Fibroblast of lung (primary cell): ENCODE data around the gene ANKRD24. TPM values are rescaled to one million over a fixed set of nuclear protein-coding genes. Genes with fewer than 3 reads are reported as not detected.
"Not testable (repeated sequence)": the region's sequence is repeated elsewhere in the genome, so short reads cannot be mapped to it uniquely, and the experiment has no call there.

Source experiments
- DNase-seq, 2 donors: peaks; one replicate each; pipeline versions ENCODE4 v3.0.0 to v3.0.0-alpha.2; 2010; ENCODE audit warnings: low read depth in 2 of 2
- H2AFZ ChIP-seq: 2 replicates; pipeline ENCODE4 v1.5.1; 2012; ENCODE audit warnings: low read length, control low read depth, inconsistent platforms
- H3K27ac ChIP-seq: 2 replicates; pipeline ENCODE4 v1.5.1; 2011; ENCODE audit warnings: low read length, control low read depth; ENCODE audit not compliant: insufficient read depth
- H3K27me3 ChIP-seq: 2 replicates; pipeline ENCODE4 v1.5.1; 2011; ENCODE audit warnings: mild to moderate bottlenecking, low read length; ENCODE audit not compliant: control insufficient read depth, insufficient read depth
- H3K36me3 ChIP-seq: 2 replicates; pipeline ENCODE4 v1.5.1; 2011; ENCODE audit warnings: low read length; ENCODE audit not compliant: control insufficient read depth, insufficient read depth
- H3K4me1 ChIP-seq: 2 replicates; pipeline ENCODE4 v1.5.1; 2011; ENCODE audit warnings: low read length; ENCODE audit not compliant: control insufficient read depth, insufficient read depth; ENCODE audit errors: extremely low read depth
- H3K4me2 ChIP-seq: 2 replicates; pipeline ENCODE4 v1.5.1; 2011; ENCODE audit warnings: low read length, control low read depth; ENCODE audit not compliant: insufficient read depth; ENCODE audit errors: extremely low read depth
- H3K4me3 ChIP-seq, 4 experiments: fragments of 200-600 bp in 1 of 4; sonication (generic) in 1 of 4; replicated peaks in 1 of 4; 2 replicates each; pipeline ENCODE4 v1.5.1; 2011 to 2016; ENCODE audit warnings: low read length in 4 of 4, low read depth in 3 of 4, mild to moderate bottlenecking in 3 of 4, control low read depth in 2 of 4, inconsistent platforms in 1 of 4, mixed read lengths in 1 of 4; ENCODE audit not compliant: insufficient read depth in 1 of 4; ENCODE audit errors: control extremely low read depth in 1 of 4
- H3K79me2 ChIP-seq: 2 replicates; pipeline ENCODE4 v1.5.1; 2012; ENCODE audit warnings: mild to moderate bottlenecking, low read length, inconsistent platforms; ENCODE audit not compliant: control insufficient read depth, insufficient read depth
- H3K9ac ChIP-seq: 2 replicates; pipeline ENCODE4 v1.5.1; 2011; ENCODE audit warnings: mild to moderate bottlenecking, low read length, control low read depth; ENCODE audit not compliant: insufficient read depth
- H3K9me3 ChIP-seq: 2 replicates; pipeline ENCODE4 v1.5.1; 2012; ENCODE audit warnings: low read depth, low read length; ENCODE audit not compliant: control insufficient read depth, insufficient read depth
- H4K20me1 ChIP-seq: 2 replicates; pipeline ENCODE4 v1.5.1; 2011; ENCODE audit warnings: low read length; ENCODE audit not compliant: control insufficient read depth, insufficient read depth; ENCODE audit errors: extremely low read depth
- EZH2 ChIP-seq: IDR thresholded peaks from 2 replicates; pipeline ENCODE4 v1.5.1; 2012; ENCODE audit warnings: low read length, control low read depth, mild to moderate bottlenecking; ENCODE audit errors: missing control alignments
- polyA plus RNA-seq, 2 donors: library from polyadenylated mRNA; depleted of rRNA in 1 of 2; stranded (reverse) in 1 of 2; unstranded in 1 of 2; fragments of >200 nt; gene quantifications; 2 replicates each; pipeline ENCODE4 v1.2.1, GENCODE V29; 2011 to 2012; ENCODE audit warnings: missing spikeins in 1 of 2
- total RNA-seq: library from RNA; depleted of rRNA; stranded (reverse); fragments of >200 nt; gene quantifications from 2 replicates; pipeline ENCODE4 v1.2.1, GENCODE V29; 2014
- TF ChIP-seq, protein P1 (sequence below), 2 donors: IDR thresholded peaks in 1 of 2; conservative IDR thresholded peaks in 1 of 2; 1 replicate in 1 of 2; 2 replicates in 1 of 2; pipeline ENCODE4 v1.5.1; 2011 to 2012; ENCODE audit warnings: low read length in 2 of 2, control low read depth in 1 of 2, inconsistent platforms in 1 of 2, low read depth in 1 of 2, mild to moderate bottlenecking in 1 of 2

Gene ANKRD24
- total and polyA plus RNA-seq, 2 donors (not counting 1 experiment from before 2014, with no cell fraction given) = 0.14 to 2.3 TPM

DNA sequence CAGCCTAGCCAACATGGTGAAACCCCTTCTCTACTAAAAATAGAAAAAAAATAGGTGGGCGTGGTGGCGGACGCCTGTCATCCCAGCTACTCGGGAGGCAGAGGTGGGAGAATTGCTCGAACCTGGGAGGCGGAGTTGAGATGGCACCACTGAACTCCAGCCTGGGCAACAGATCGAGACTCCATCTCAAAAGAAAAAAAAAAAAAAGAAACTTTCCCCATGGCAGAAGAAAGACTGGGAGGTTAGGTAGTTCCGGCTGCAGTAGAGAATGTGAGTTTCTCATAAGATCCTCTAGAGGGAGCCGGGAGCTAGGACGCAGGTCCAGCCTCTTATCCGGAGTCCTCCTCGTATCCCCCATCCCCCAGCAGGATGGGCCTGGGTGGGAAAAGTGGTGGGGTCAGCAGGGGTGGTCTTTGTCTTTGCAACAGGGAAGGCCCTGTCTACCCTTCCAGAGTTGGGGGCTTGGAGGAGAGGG, 42.2 kb upstream of the ANKRD24 start:
- Histone ChIP-seq H3K4me2 (no peak overlapping the region), H3K9ac (no peak overlapping the region), H3K4me3 (no peak overlapping the region), H3K9me3 (no peaks in the 10 kb centered on the region), H4K20me1 (no peaks in the 10 kb centered on the region), H2AFZ (no peak overlapping the region), H3K4me1 (no peaks in the 10 kb centered on the region), H3K79me2 (no peaks in the 10 kb centered on the region), H3K27ac (no peak overlapping the region), H3K36me3 (no peaks in the 10 kb centered on the region), H3K27me3 (no peaks in the 10 kb centered on the region)
- TF ChIP-seq, protein P1, sequence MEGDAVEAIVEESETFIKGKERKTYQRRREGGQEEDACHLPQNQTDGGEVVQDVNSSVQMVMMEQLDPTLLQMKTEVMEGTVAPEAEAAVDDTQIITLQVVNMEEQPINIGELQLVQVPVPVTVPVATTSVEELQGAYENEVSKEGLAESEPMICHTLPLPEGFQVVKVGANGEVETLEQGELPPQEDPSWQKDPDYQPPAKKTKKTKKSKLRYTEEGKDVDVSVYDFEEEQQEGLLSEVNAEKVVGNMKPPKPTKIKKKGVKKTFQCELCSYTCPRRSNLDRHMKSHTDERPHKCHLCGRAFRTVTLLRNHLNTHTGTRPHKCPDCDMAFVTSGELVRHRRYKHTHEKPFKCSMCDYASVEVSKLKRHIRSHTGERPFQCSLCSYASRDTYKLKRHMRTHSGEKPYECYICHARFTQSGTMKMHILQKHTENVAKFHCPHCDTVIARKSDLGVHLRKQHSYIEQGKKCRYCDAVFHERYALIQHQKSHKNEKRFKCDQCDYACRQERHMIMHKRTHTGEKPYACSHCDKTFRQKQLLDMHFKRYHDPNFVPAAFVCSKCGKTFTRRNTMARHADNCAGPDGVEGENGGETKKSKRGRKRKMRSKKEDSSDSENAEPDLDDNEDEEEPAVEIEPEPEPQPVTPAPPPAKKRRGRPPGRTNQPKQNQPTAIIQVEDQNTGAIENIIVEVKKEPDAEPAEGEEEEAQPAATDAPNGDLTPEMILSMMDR (conservative IDR thresholded peaks at IDR 0.05 in 1 of 2, IDR thresholded peaks at IDR 0.05 in 1 of 2; ENCODE audit: low read depth in 1 of 2, low read length in 2 of 2) = peak; percentile 76
- no peak for TF ChIP-seq EZH2
- peak; percentile 59 to 76 for DNase-seq

DNA sequence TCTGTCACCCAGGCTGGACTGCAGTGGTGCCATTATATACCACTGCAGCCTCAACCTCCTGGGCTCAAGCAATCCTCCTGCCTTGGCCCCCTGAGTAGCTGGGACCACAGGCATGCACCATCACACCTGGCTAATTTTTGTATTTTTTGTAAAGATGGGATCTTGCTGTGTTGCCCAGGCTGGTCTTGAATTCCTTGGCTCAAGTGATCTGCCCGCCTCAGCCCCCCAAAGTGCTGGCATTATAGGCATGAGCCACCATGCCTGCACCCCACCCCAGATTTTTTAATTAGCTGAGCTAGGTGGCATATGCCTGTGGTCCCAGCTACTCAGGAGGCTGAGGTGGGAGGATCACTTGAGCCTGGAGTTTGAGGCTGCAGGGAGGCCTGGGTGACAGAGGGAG, 39.6 kb upstream of the ANKRD24 start:
- H3K27me3 ChIP-seq, H3K9me3 ChIP-seq, H3K4me2 ChIP-seq, H3K36me3 ChIP-seq, H3K4me3 ChIP-seq, H3K9ac ChIP-seq, H3K4me1 ChIP-seq, H3K27ac ChIP-seq, H4K20me1 ChIP-seq, H3K79me2 ChIP-seq, DNase-seq, H2AFZ ChIP-seq: not testable (repeated sequence)

DNA sequence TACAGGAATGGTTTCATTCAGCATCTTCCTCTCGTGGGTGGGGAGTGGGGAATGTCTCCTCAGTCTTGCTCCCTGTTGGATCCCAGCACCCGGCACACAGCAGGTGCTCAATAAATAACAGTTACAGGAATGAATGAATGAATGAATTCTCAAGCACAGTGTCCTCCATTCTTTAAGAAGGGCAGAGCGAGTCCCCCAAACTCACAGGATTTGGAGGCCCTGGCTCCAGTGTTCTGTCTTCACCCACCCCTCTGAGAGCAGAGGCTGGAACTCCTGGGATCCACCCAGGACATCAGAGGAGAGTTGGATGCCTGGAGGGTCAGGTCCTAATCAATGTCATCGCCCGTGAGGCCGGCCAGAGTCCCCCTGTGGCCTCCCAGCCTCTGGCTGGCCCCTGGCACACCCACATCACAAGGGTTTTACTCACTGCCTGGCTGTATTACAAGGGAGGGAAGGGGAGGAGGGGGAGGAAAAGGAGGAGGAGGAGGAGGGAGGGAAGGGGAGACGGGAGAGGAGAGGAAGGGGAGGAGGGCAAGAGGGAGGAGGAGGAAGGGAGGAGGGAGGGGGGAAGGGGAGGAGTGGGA, 37.7 kb upstream of the ANKRD24 start:
- H2AFZ ChIP-seq = no peak overlapping the region
- TF ChIP-seq EZH2 = no peak
- TF ChIP-seq, protein P1 (conservative IDR thresholded peaks at IDR 0.05 in 1 of 2, IDR thresholded peaks at IDR 0.05 in 1 of 2; ENCODE audit: low read depth in 1 of 2, low read length in 2 of 2) = no peak
- peak; percentile 22 to 85 for DNase-seq
- H3K9me3 ChIP-seq = no peaks in the 10 kb centered on the region
- H3K27ac ChIP-seq = peak overlapping the region; percentile 38
- peaks cover 4% of the 10 kb centered on the region for H3K27me3 ChIP-seq
- H3K4me3 ChIP-seq = no peak overlapping the region
- H3K9ac ChIP-seq = no peak overlapping the region
- no peaks in the 10 kb centered on the region for H3K79me2 ChIP-seq
- H4K20me1 ChIP-seq = no peaks in the 10 kb centered on the region
- H3K4me1 ChIP-seq = peaks cover 4% of the 10 kb centered on the region
- H3K4me2 ChIP-seq = peak overlapping the region; percentile 35
- no peaks in the 10 kb centered on the region for H3K36me3 ChIP-seq
